ENCODE measurements around the gene WDR38. TPM values are rescaled to one million over a fixed set of nuclear protein-coding genes. Genes with fewer than 3 reads are reported as not detected.

WDR38 gene
- total RNA-seq, 5 donors from 2014 or later (not counting 1 experiment from before 2014, with no cell fraction given), result not detected

DNA sequence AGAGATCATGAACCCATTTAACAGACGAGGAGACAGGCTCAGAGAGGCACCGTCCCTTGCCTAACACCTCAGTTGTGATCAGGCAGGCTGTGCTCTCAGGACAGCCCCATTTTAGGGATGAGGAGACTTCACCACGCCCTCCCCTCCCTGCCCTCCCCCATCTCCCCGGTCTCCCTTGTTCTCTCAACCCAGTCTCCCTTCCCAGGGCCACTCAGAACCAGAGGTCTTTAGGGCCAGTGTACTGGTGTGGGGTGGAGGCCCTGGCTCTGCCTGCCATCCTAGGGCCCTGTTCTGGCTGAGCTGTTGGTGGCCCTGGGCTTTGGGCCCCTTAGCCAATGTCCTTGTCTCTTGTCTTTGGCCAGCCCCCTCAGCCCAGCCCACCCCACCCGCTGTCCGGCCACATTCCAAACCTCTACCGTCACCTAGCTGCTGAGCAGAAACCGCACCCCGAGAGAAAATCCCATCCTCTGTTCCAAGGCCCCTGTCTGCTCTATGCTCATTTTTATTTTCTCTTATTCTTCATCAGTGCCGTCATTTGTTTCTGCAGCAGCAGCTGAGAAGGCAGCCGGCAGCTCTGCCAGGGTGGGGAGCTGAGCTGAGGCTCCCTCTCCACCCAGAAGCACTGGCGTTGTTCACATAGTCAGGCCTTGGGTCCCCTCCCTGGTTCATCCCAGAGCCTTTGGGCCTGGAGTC, 42.5 kb upstream of the WDR38 start:
- no peaks in the 10 kb centered on the region for H3K9me3 Mint-ChIP-seq
- no peaks in the 10 kb centered on the region for H3K36me3 ChIP-seq (ENCODE audit: control insufficient read depth in 2 of 2, extremely low read depth in 1 of 2, insufficient read depth in 1 of 2, low read length in 1 of 2)
- CTCF ChIA-PET, result no interaction called here
- POLR2A ChIA-PET, result no interaction called here
- no peak overlapping the region for H3K4me3 Mint-ChIP-seq
- no peak for ATAC-seq (replicated peaks in 1 of 4)
- peaks cover 0 to 30% of the 10 kb centered on the region in 2 experiments for H3K27me3 ChIP-seq (replicated peaks in 1 of 2; ENCODE audit: control insufficient read depth in 2 of 2, extremely low read depth in 1 of 2, insufficient read depth in 2 of 2, low read length in 1 of 2)
- no peak overlapping the region for H3K27ac Mint-ChIP-seq
- H3K4me1 ChIP-seq (ENCODE audit: control insufficient read depth in 1 of 2, extremely low read depth in 1 of 2, insufficient read depth in 2 of 2, low read length in 2 of 2), result no peaks in the 10 kb centered on the region
- no peaks in the 10 kb centered on the region for H3K36me3 Mint-ChIP-seq
- H3K27ac ChIP-seq (ENCODE audit: low read length), result no peak overlapping the region
- H3K4me1 Mint-ChIP-seq, result no peaks in the 10 kb centered on the region
- WGBS (ENCODE audit: insufficient coverage), result 89% methylated on average over 7 of the region's 12 CpGs
- DNase-seq, result no peak
- H3K9me3 ChIP-seq, result no peaks in the 10 kb centered on the region
- H3K4me3 ChIP-seq (ENCODE audit: control insufficient read depth in 1 of 2, extremely low read depth in 1 of 2, low read length in 1 of 2), result no peak overlapping the region
- peaks cover 5 to 11% of the 10 kb centered on the region in 2 donors for H3K27me3 Mint-ChIP-seq

DNA sequence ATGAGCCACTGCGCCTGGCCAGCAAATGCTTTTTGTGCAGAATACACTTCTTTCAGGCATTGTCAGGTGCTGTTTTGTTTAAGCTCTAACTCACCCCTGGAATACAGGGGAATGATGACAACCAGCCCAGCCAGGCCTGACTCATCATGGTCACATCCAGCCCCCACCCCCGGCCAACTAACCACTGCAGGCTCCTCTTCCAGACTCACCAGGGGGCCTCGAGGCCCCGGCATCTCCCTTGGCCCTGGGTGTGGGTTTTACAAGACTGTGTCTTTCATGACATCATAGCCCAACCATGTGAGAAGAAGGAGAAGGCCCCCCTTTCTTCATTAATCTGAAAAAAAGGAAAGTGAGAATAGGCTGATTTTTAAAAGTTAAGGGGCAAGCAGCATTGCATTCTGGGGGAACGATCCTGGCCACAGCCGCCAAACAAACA, 40.8 kb upstream of the WDR38 start:
- Mint-ChIP-seq H3K4me1 (no peaks in the 10 kb centered on the region), H3K27ac (no peak overlapping the region), H3K4me3 (no peak overlapping the region), H3K36me3 (no peaks in the 10 kb centered on the region), H3K27me3 (peaks cover 8% of the 10 kb centered on the region in 2 donors), H3K9me3 (no peaks in the 10 kb centered on the region)
- WGBS (ENCODE audit: insufficient coverage), result 50% methylated on average over 1 of the region's 6 CpGs
- no peak overlapping the region for H3K27ac ChIP-seq (ENCODE audit: low read length)
- ChIA-PET CTCF (no interaction called here), POLR2A (no interaction called here)
- H3K4me1 ChIP-seq (ENCODE audit: control insufficient read depth in 1 of 2, extremely low read depth in 1 of 2, insufficient read depth in 2 of 2, low read length in 2 of 2), result no peaks in the 10 kb centered on the region
- H3K36me3 ChIP-seq (ENCODE audit: control insufficient read depth in 2 of 2, extremely low read depth in 1 of 2, insufficient read depth in 1 of 2, low read length in 1 of 2), result no peaks in the 10 kb centered on the region
- ATAC-seq (replicated peaks in 1 of 4), result no peak
- no peak for DNase-seq
- no peaks in the 10 kb centered on the region for H3K9me3 ChIP-seq
- no peak overlapping the region for H3K4me3 ChIP-seq (ENCODE audit: control insufficient read depth in 1 of 2, extremely low read depth in 1 of 2, low read length in 1 of 2)
- H3K27me3 ChIP-seq (replicated peaks in 1 of 2; ENCODE audit: control insufficient read depth in 2 of 2, extremely low read depth in 1 of 2, insufficient read depth in 2 of 2, low read length in 1 of 2), result peaks cover 0 to 33% of the 10 kb centered on the region in 2 experiments

DNA sequence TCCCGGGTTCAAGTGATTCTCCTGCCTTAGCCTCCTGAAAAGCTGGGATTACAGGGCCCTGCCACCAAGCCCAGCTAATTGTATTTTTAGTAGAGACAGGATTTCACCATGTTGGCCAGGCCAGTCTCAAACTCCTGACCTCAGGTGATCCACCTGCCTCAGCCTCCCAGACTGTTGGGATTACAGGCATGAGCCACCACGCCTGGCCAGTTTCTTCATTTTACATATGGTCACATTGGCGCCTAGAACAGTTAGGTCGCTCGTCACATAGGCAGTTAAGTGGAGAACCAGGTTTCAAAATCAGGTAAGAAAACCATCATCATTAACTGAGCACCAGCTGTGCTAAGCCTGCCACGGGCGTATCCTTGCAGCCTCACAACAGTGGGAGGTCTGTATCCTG, 40.2 kb upstream of the WDR38 start:
- H3K27ac Mint-ChIP-seq, result no peak overlapping the region
- no peaks in the 10 kb centered on the region for H3K9me3 Mint-ChIP-seq
- WGBS (ENCODE audit: insufficient coverage), result 83% methylated on average over 1 of the region's 7 CpGs
- Histone ChIP-seq H3K9me3 (no peaks in the 10 kb centered on the region), H3K4me1 (ENCODE audit: control insufficient read depth in 1 of 2, extremely low read depth in 1 of 2, insufficient read depth in 2 of 2, low read length in 2 of 2) (no peaks in the 10 kb centered on the region), H3K27me3 (replicated peaks in 1 of 2; ENCODE audit: control insufficient read depth in 2 of 2, extremely low read depth in 1 of 2, insufficient read depth in 2 of 2, low read length in 1 of 2) (peaks cover 0 to 30% of the 10 kb centered on the region in 2 experiments), H3K27ac (ENCODE audit: low read length) (no peak overlapping the region), H3K36me3 (ENCODE audit: control insufficient read depth in 2 of 2, extremely low read depth in 1 of 2, insufficient read depth in 1 of 2, low read length in 1 of 2) (no peaks in the 10 kb centered on the region), H3K4me3 (ENCODE audit: control insufficient read depth in 1 of 2, extremely low read depth in 1 of 2, low read length in 1 of 2) (no peak overlapping the region)
- POLR2A ChIA-PET, result no interaction called here
- CTCF ChIA-PET, result no interaction called here
- H3K27me3 Mint-ChIP-seq, result peaks cover 9% of the 10 kb centered on the region in 2 donors
- no peaks in the 10 kb centered on the region for H3K36me3 Mint-ChIP-seq
- no peak for DNase-seq
- no peak for ATAC-seq (replicated peaks in 1 of 4)
- H3K4me3 Mint-ChIP-seq, result no peak overlapping the region
- peaks cover 0 to under 1% (median 0%) of the 10 kb centered on the region in 3 donors for H3K4me1 Mint-ChIP-seq

DNA sequence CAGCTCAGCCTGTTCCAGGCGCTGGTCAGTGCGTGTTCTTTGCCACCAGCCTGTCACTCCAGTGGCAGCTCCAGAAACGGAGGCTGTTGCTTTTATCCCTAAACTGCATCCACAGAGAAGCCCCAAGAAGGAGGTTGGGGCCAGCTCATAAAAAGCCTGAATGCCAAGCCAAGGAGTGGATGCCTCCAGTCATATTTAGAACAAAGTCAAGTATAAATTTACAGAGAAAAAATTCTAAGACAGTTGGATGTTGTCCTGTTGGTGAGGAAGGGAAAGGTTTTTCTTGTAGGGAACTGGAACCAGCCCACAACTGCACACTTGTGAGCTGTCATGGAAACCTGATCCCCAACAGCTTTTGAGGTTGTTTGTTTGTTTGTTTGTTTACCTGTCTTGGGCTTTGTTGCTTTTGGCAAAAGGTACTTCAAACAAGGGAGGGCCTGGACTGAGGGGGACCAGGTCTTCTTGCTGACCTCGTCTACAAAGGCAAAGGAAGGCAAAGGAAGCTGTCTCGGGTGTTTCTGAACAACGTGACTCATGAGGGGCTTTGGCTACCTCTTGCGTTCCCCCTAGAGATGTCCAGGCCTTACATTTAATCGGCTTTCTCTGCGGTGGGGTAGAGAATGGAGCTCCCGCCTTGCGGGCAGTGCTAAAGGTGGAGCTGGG, 39.6 kb upstream of the WDR38 start:
- Histone ChIP-seq H3K27me3 (replicated peaks in 1 of 2; ENCODE audit: control insufficient read depth in 2 of 2, extremely low read depth in 1 of 2, insufficient read depth in 2 of 2, low read length in 1 of 2) (peaks cover 0 to 32% of the 10 kb centered on the region in 2 experiments), H3K27ac (ENCODE audit: low read length) (no peak overlapping the region), H3K36me3 (ENCODE audit: control insufficient read depth in 2 of 2, extremely low read depth in 1 of 2, insufficient read depth in 1 of 2, low read length in 1 of 2) (no peaks in the 10 kb centered on the region), H3K4me1 (ENCODE audit: control insufficient read depth in 1 of 2, extremely low read depth in 1 of 2, insufficient read depth in 2 of 2, low read length in 2 of 2) (no peaks in the 10 kb centered on the region), H3K9me3 (no peaks in the 10 kb centered on the region), H3K4me3 (ENCODE audit: control insufficient read depth in 1 of 2, extremely low read depth in 1 of 2, low read length in 1 of 2) (no peak overlapping the region)
- H3K4me1 Mint-ChIP-seq, result peaks cover 0 to 7% (median 4%) of the 10 kb centered on the region in 3 donors
- no peak overlapping the region for H3K27ac Mint-ChIP-seq
- POLR2A ChIA-PET, result no interaction called here
- no peaks in the 10 kb centered on the region for H3K36me3 Mint-ChIP-seq
- ATAC-seq (replicated peaks in 1 of 4) (no peak), DNase-seq (no peak)
- H3K4me3 Mint-ChIP-seq, result no peak overlapping the region
- 91% methylated on average over 8 of the region's 11 CpGs for WGBS (ENCODE audit: insufficient coverage)
- CTCF ChIA-PET, result interaction anchor here in 1 of 2 donors (0.6 kb wide), 1 partner anchor 198 kb away, joined by 4 read pairs; no protein-coding TSS in a partner anchor
- H3K27me3 Mint-ChIP-seq, result peaks cover 6 to 14% of the 10 kb centered on the region in 2 donors
- no peaks in the 10 kb centered on the region for H3K9me3 Mint-ChIP-seq

DNA sequence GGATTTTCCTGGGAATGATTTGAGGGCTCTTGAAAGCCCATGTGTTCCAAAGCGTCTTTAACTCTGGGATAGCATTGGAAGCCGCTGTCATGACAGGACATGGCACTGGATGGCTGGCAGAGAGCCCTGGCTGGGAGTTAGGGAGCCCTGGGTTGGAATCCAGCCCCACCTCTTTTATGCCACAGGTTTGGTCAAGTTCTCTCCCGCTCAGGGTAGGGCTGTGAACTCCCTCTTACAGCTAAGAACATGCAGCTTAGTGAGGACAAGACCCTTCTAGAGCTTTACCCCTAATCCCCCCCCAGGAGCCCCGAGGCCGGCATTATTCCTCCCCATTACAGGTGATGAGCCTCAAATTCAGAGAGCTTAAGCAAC, 39.1 kb upstream of the WDR38 start:
- peaks cover 0 to 36% of the 10 kb centered on the region in 2 experiments for H3K27me3 ChIP-seq (replicated peaks in 1 of 2; ENCODE audit: control insufficient read depth in 2 of 2, extremely low read depth in 1 of 2, insufficient read depth in 2 of 2, low read length in 1 of 2)
- no peak overlapping the region for H3K27ac Mint-ChIP-seq
- H3K9me3 ChIP-seq, result no peaks in the 10 kb centered on the region
- H3K9me3 Mint-ChIP-seq, result no peaks in the 10 kb centered on the region
- H3K4me3 Mint-ChIP-seq, result no peak overlapping the region
- H3K36me3 ChIP-seq (ENCODE audit: control insufficient read depth in 2 of 2, extremely low read depth in 1 of 2, insufficient read depth in 1 of 2, low read length in 1 of 2), result no peaks in the 10 kb centered on the region
- no peak for ATAC-seq (replicated peaks in 1 of 4)
- no peaks in the 10 kb centered on the region for H3K36me3 Mint-ChIP-seq
- ChIA-PET POLR2A (no interaction called here), CTCF (interaction anchor here in 1 of 2 donors (0.6 kb wide), 1 partner anchor 198 kb away, joined by 4 read pairs; no protein-coding TSS in a partner anchor)
- peaks cover 0 to 7% (median 4%) of the 10 kb centered on the region in 3 donors for H3K4me1 Mint-ChIP-seq
- no peaks in the 10 kb centered on the region for H3K4me1 ChIP-seq (ENCODE audit: control insufficient read depth in 1 of 2, extremely low read depth in 1 of 2, insufficient read depth in 2 of 2, low read length in 2 of 2)
- H3K27ac ChIP-seq (ENCODE audit: low read length), result no peak overlapping the region
- 86% methylated on average over 1 of the region's 5 CpGs for WGBS (ENCODE audit: insufficient coverage)
- H3K4me3 ChIP-seq (ENCODE audit: control insufficient read depth in 1 of 2, extremely low read depth in 1 of 2, low read length in 1 of 2), result no peak overlapping the region
- peaks cover 6 to 14% of the 10 kb centered on the region in 2 donors for H3K27me3 Mint-ChIP-seq
- no peak for DNase-seq

DNA sequence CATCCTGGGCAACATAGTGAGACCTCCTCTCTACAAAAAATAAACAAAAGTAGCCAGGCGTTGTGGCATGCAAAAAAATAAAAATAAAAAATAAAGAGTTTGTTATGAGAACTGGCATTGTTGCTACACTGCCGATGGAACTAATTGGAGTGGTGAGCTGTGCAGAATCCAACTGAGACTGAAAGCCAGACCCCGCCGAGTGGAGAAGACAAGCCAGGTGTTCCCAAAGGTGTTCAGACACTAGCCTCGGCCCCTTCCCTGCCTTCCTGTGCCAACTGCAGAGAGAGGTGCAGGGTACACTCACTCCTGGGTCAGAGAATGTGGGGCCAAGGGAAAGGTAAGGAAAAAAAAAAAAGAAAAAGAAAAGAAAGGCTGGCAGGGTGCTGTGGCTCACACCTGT, 37.7 kb upstream of the WDR38 start:
- Mint-ChIP-seq H3K27ac (no peak overlapping the region), H3K4me3 (no peak overlapping the region), H3K4me1 (peaks cover 0 to 7% (median 4%) of the 10 kb centered on the region in 3 donors), H3K36me3 (no peaks in the 10 kb centered on the region), H3K9me3 (no peaks in the 10 kb centered on the region), H3K27me3 (peaks cover 12 to 20% of the 10 kb centered on the region in 2 donors)
- Histone ChIP-seq H3K27ac (ENCODE audit: low read length) (no peak overlapping the region), H3K4me3 (ENCODE audit: control insufficient read depth in 1 of 2, extremely low read depth in 1 of 2, low read length in 1 of 2) (no peak overlapping the region), H3K9me3 (no peaks in the 10 kb centered on the region), H3K36me3 (ENCODE audit: control insufficient read depth in 2 of 2, extremely low read depth in 1 of 2, insufficient read depth in 1 of 2, low read length in 1 of 2) (no peaks in the 10 kb centered on the region), H3K4me1 (ENCODE audit: control insufficient read depth in 1 of 2, extremely low read depth in 1 of 2, insufficient read depth in 2 of 2, low read length in 2 of 2) (no peaks in the 10 kb centered on the region), H3K27me3 (replicated peaks in 1 of 2; ENCODE audit: control insufficient read depth in 2 of 2, extremely low read depth in 1 of 2, insufficient read depth in 2 of 2, low read length in 1 of 2) (peaks cover 0 to 44% of the 10 kb centered on the region in 2 experiments)
- ATAC-seq (replicated peaks in 1 of 4), result no peak
- 92% methylated on average over 3 of the region's 5 CpGs for WGBS (ENCODE audit: insufficient coverage)
- no peak for DNase-seq
- ChIA-PET CTCF (no interaction called here), POLR2A (no interaction called here)

All from T-cell (primary cell).